Transverse colon (tissue), 4 donors: ENCODE measurements around the gene SMIM27. TPM values are rescaled to one million over a fixed set of nuclear protein-coding genes. Genes with fewer than 3 reads are reported as not detected.

ENCODE experiments used
- DNase-seq: peaks from one replicate; pipeline ENCODE4 v3.0.0-alpha.2; 2019
- H3K27ac ChIP-seq, 4 donors: fragments of 200-600 bp; sonication (generic); 2 replicates each; pipeline ENCODE4 v1.5.1; 2016 to 2018; ENCODE audit warnings: inconsistent platforms in 4 of 4
- H3K27me3 ChIP-seq: fragments of 200-600 bp; sonication (generic); 2 replicates; pipeline ENCODE4 v1.5.1; 2017; ENCODE audit warnings: inconsistent platforms
- H3K36me3 ChIP-seq, 4 donors: fragments of 200-600 bp; sonication (generic); 2 replicates each; pipeline ENCODE4 v1.5.1; 2017 to 2019; ENCODE audit warnings: inconsistent platforms in 4 of 4
- H3K4me1 ChIP-seq, 4 donors: fragments of 200-600 bp; sonication (generic); 2 replicates each; pipeline ENCODE4 v1.5.1; 2017 to 2020; ENCODE audit warnings: inconsistent platforms in 4 of 4
- H3K4me3 ChIP-seq, 4 donors: fragments of 200-600 bp; sonication (generic); 1 replicate in 1 of 4; 2 replicates in 3 of 4; pipeline versions ENCODE4 v1.5.1 to v1.6.1; 2017 to 2019; ENCODE audit warnings: inconsistent platforms in 4 of 4
- H3K9me3 ChIP-seq, 2 donors: fragments of 200-600 bp; sonication (generic); 2 replicates each; pipeline ENCODE4 v1.5.1; 2017 to 2019; ENCODE audit warnings: inconsistent platforms in 2 of 2
- CTCF ChIP-seq, 5 experiments: fragments of 200-600 bp in 3 of 5; fragments of 450-650 bp in 2 of 5; sonication (generic) in 3 of 5; IDR thresholded peaks; 1 replicate in 2 of 5; 2 replicates in 3 of 5; pipeline ENCODE4 v1.5.1; 2016 to 2017; ENCODE audit warnings: antibody characterized with exemption in 5 of 5, inconsistent platforms in 3 of 5, mild to moderate bottlenecking in 2 of 5, moderate library complexity in 1 of 5
- EP300 ChIP-seq: sonication (generic); formaldehyde crosslinking; IDR thresholded peaks from one replicate; pipeline ENCODE4 v1.6.1; 2017; ENCODE audit warnings: antibody characterized with exemption, low read depth
- POLR2A ChIP-seq: fragments of 450-650 bp; IDR thresholded peaks from one replicate; pipeline ENCODE4 v1.6.1; 2016; ENCODE audit warnings: antibody characterized with exemption, mild to moderate bottlenecking, moderate library complexity
- POLR2AphosphoS5 ChIP-seq, 3 donors: sonication (generic); formaldehyde crosslinking; IDR thresholded peaks; one replicate each; pipeline ENCODE4 v1.6.1; 2016; ENCODE audit warnings: antibody characterized with exemption in 3 of 3
- WGBS, 2 donors: methylation state at CpG; one replicate each; pipeline ENCODE4 v1.1.5; 2018; ENCODE audit warnings: low coverage in 1 of 2; 5-methylcytosine and 5-hydroxymethylcytosine counted together
- in situ Hi-C, 4 donors: fragments of 200-750 bp; cut with MboI; loops; one replicate each; pipeline versions ENCODE4 v1.15.0 to v1.15.1; 2017; ENCODE audit warnings: low sequenced_read_pairs in 3 of 4, low pct_ligation_motif_present in 1 of 4, low pct_unique_long_range_greater_than_20kb in 1 of 4
- intact Hi-C: fragments of 100-400 bp; cut with DNase I; formaldehyde crosslinking; loops from one replicate; pipeline ENCODE4 v1.15.1; 2023; ENCODE audit warnings: low total_unique reads
- total RNA-seq, 4 donors: library from RNA; depleted of rRNA; stranded (reverse); fragments of >200 nt; gene quantifications; one replicate each; pipeline ENCODE4 v1.1.0, GENCODE V29; 2016

The SMIM27 gene
- total RNA-seq, 4 donors from 2014 or later: 2.0 to 7.5 (median 3.8) TPM

- 0 to 1% methylated on average over 1 to 44 of the region's 75 CpGs for WGBS, 2 donors
- in situ Hi-C loops: no loop called here
- intact Hi-C loops: no loop called here
Observed at GRCh38 chr9:32550562-32551275, 1.4 kb upstream of the SMIM27 start.

GRCh38 chr9:32551276-32552051 is 663 bp upstream of the SMIM27 start:
- H3K27ac ChIP-seq: peak overlapping the region; percentile 90 to 97 (median 92)
- DNase-seq: peak; percentile 47
- WGBS, 2 donors: 1% methylated on average over 28 to 36 of the region's 36 CpGs
- intact Hi-C loops: no loop called here
- peak overlapping the region; percentile 64 to 82 (median 80) for H3K4me3 ChIP-seq
- no peaks in the 10 kb centered on the region for H3K27me3 ChIP-seq
- TF ChIP-seq POLR2AphosphoS5 (IDR thresholded peaks at IDR 0.05): no peak
- no peak for TF ChIP-seq CTCF (IDR thresholded peaks at IDR 0.05)
- TF ChIP-seq EP300: no peak
- TF ChIP-seq POLR2A: no peak
- in situ Hi-C loops: no loop called here
- H3K36me3 ChIP-seq: no peaks in the 10 kb centered on the region
- H3K4me1 ChIP-seq: peaks cover 12 to 30% (median 21%) of the 10 kb centered on the region in 4 donors
- no peaks in the 10 kb centered on the region for H3K9me3 ChIP-seq

More at GRCh38 chr9:32550562-32551275, 1.4 kb upstream of the SMIM27 start:
- Histone ChIP-seq H3K27me3 (no peaks in the 10 kb centered on the region), H3K9me3 (no peaks in the 10 kb centered on the region), H3K4me3 (peak overlapping the region; percentile 64 to 82 (median 80)), H3K36me3 (no peaks in the 10 kb centered on the region), H3K27ac (peak overlapping the region; percentile 90 to 97 (median 92)), H3K4me1 (peaks cover 12 to 30% (median 21%) of the 10 kb centered on the region in 4 donors)
- DNase-seq: peak; percentile 93
- TF ChIP-seq EP300: no peak
- TF ChIP-seq POLR2A: peak; percentile 49
- TF ChIP-seq CTCF (IDR thresholded peaks at IDR 0.05): peak in 1 of 5 experiments; percentile 6
- peak; percentile 45 to 70 (median 50) for TF ChIP-seq POLR2AphosphoS5 (IDR thresholded peaks at IDR 0.05)

GRCh38 chr9:32554107-32554506 is 2.0 kb downstream of the SMIM27 start:
- in situ Hi-C loops (no loop called here), intact Hi-C loops (no loop called here)
- no peak overlapping the region for H3K4me3 ChIP-seq
- H3K4me1 ChIP-seq: peaks cover 12 to 23% (median 19%) of the 10 kb centered on the region in 4 donors
- 78 to 86% methylated on average over 2 of the region's 2 CpGs for whole genome bisulfite sequencing, 2 donors
- H3K27me3 ChIP-seq: no peaks in the 10 kb centered on the region
- TF ChIP-seq POLR2A: no peak
- TF ChIP-seq POLR2AphosphoS5 (IDR thresholded peaks at IDR 0.05): no peak
- TF ChIP-seq EP300: no peak
- TF ChIP-seq CTCF (IDR thresholded peaks at IDR 0.05): no peak
- H3K27ac ChIP-seq: no peak overlapping the region
- DNase-seq: no peak
- H3K36me3 ChIP-seq: no peaks in the 10 kb centered on the region
- H3K9me3 ChIP-seq: no peaks in the 10 kb centered on the region

- Histone ChIP-seq H3K4me3 (no peak overlapping the region), H3K36me3 (no peaks in the 10 kb centered on the region), H3K27me3 (no peaks in the 10 kb centered on the region), H3K9me3 (no peaks in the 10 kb centered on the region), H3K4me1 (peaks cover 11 to 18% (median 15%) of the 10 kb centered on the region in 4 donors), H3K27ac (no peak overlapping the region)
- intact Hi-C loops: no loop called here
- in situ Hi-C loops: no loop called here
- TF ChIP-seq CTCF (IDR thresholded peaks at IDR 0.05): no peak
- TF ChIP-seq EP300: no peak
- no peak for TF ChIP-seq POLR2AphosphoS5 (IDR thresholded peaks at IDR 0.05)
- no peak for TF ChIP-seq POLR2A
- no peak for DNase-seq
Observed at GRCh38 chr9:32554591-32554990, 2.5 kb downstream of the SMIM27 start.
